Kidney tubule cell (primary cell): ENCODE results near the gene AFF4.
"Not testable (repeated sequence)": the region's sequence is repeated elsewhere in the genome, so short reads cannot be mapped to it uniquely, and the experiment has no call there.

Experiments
- DNase-seq: peaks from one replicate; pipeline ENCODE4 v3.0.0-alpha.2; 2018; ENCODE audit warnings: low spot score

Gene AFF4

GRCh38 chr5:132963171-132964104, at the start of gene AFF4:
TSS of gene AFF4 (minus strand) at chr5:132963634. CDS start at chr5:132937189, 26,445 bp downstream.
- peak; percentile 97 for DNase-seq

- not testable (repeated sequence) for DNase-seq
Observed at GRCh38 chr5:133008455-133008854, 45.0 kb upstream of the AFF4 start.

GRCh38 chr5:133006653-133007052, 43.2 kb upstream of the AFF4 start:
- peak; percentile 12 for DNase-seq

- DNase-seq, result no peak
Observed at GRCh38 chr5:132999246-132999645, 35.8 kb upstream of the AFF4 start.

GRCh38 chr5:132998556-132998955, 35.1 kb upstream of the AFF4 start:
- no peak for DNase-seq

GRCh38 chr5:132996307-132996706, 32.9 kb upstream of the AFF4 start:
- no peak for DNase-seq

- DNase-seq, result no peak
Observed at GRCh38 chr5:132987531-132988408, 24.3 kb upstream of the AFF4 start.

GRCh38 chr5:132982971-132983370, 19.5 kb upstream of the AFF4 start:
- not testable (repeated sequence) for DNase-seq

GRCh38 chr5:132981288-132981687, 17.9 kb upstream of the AFF4 start:
- DNase-seq, result no peak

GRCh38 chr5:132979976-132980375, 16.5 kb upstream of the AFF4 start:
- DNase-seq, result no peak

GRCh38 chr5:132979367-132979940, 16.0 kb upstream of the AFF4 start:
- DNase-seq, result peak; percentile 83

- no peak for DNase-seq
Observed at GRCh38 chr5:132976852-132977251, 13.4 kb upstream of the AFF4 start.

- not testable (repeated sequence) for DNase-seq
Observed at GRCh38 chr5:132972436-132972828, 9.0 kb upstream of the AFF4 start.

- peak; percentile 25 for DNase-seq
Observed at GRCh38 chr5:132971483-132972435, 8.3 kb upstream of the AFF4 start.

- no peak for DNase-seq
Observed at GRCh38 chr5:132965120-132965519, 1.7 kb upstream of the AFF4 start.

GRCh38 chr5:132962429-132963021, 909 bp downstream of the AFF4 start:
- DNase-seq, result peak; percentile 64

GRCh38 chr5:132961887-132962286, 1.5 kb downstream of the AFF4 start:
- DNase-seq, result peak; percentile 59

- peak; percentile 46 for DNase-seq
Observed at GRCh38 chr5:132961123-132961815, 2.2 kb downstream of the AFF4 start.

- not testable (repeated sequence) for DNase-seq
Observed at GRCh38 chr5:132956166-132956799, 7.2 kb downstream of the AFF4 start.

- no peak for DNase-seq
Observed at GRCh38 chr5:132953710-132954109, 9.7 kb downstream of the AFF4 start.
